ENCODE measurements around the gene INHBC. TPM values are rescaled to one million over a fixed set of nuclear protein-coding genes. Genes with fewer than 3 reads are reported as not detected.
"Not testable (repeated sequence)": the region's sequence is repeated elsewhere in the genome, so short reads cannot be mapped to it uniquely, and the experiment has no call there.

Gene INHBC
- total RNA-seq, 1 experiment from 2014 or later: not detected

DNA sequence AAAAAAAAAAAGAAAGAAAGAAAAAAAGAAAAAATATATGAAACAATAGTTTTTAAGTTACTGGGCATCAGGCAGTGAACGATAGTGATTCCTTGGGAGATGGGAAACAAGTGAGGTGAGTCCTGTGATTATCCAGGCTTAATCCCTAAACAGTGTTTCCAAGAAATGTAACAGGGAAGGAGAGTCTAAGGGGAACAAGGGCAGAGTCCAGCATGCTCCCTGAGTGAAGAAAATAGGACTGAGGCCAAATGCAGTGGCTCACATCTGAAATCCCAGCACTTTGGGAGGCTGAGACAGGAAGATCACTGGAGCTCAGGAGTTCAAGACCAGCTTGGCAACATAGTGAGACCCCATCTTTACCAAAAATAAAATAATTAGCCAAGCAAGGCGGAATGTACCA, 44.4 kb upstream of the INHBC start:
- no peaks in the 10 kb centered on the region for H3K9me3 ChIP-seq (ENCODE audit: low read length)
- H3K9ac ChIP-seq (ENCODE audit: low read length): peak overlapping the region; percentile 11; the same call in 1 of the 2 replicates
- peaks cover 9% of the 10 kb centered on the region for H3F3A ChIP-seq (ENCODE audit: low read length, unreplicated experiment)
- intact Hi-C loops (cut with micrococcal nuclease): no loop called here
- H3K9me2 ChIP-seq (replicated peaks; ENCODE audit: low read length): no peaks in the 10 kb centered on the region
- peak overlapping the region; percentile 31 for H3K4me2 ChIP-seq (ENCODE audit: low read length)
- H3K79me2 ChIP-seq (ENCODE audit: low read length): no peaks in the 10 kb centered on the region
- ChIA-PET CTCF (interaction anchor here (1.4 kb wide), 1 partner anchor 63 kb away, joined by 4 read pairs; no protein-coding TSS in a partner anchor), POLR2A (ENCODE audit: unreplicated experiment) (no interaction called here)
- no TSS peak for BruUV-seq (replicated peaks)
- no peak for ATAC-seq
- no peaks in the 10 kb centered on the region for H3K27me3 ChIP-seq (ENCODE audit: low read length)
- peak overlapping the region; percentile 79 for H3K27ac ChIP-seq (ENCODE audit: low read length)
- H2AFZ ChIP-seq (ENCODE audit: low read length): no peak overlapping the region
- no peaks in the 10 kb centered on the region for H4K20me1 ChIP-seq (ENCODE audit: low read length)
- no peak overlapping the region for H3K4me3 ChIP-seq (ENCODE audit: low read length)
- no peak for DNase-seq
- H3K36me3 ChIP-seq (ENCODE audit: low read depth, low read length): peaks cover 4% of the 10 kb centered on the region; the same call in 1 of the 2 replicates
- H3K4me1 ChIP-seq (ENCODE audit: insufficient read depth, low read length): peaks cover 27% of the 10 kb centered on the region
- TF ChIP-seq EZH2phosphoT487 (IDR thresholded peaks at IDR 0.05; ENCODE audit: borderline replicate concordance, low read length): no peak
- TF ChIP-seq, protein P1, sequence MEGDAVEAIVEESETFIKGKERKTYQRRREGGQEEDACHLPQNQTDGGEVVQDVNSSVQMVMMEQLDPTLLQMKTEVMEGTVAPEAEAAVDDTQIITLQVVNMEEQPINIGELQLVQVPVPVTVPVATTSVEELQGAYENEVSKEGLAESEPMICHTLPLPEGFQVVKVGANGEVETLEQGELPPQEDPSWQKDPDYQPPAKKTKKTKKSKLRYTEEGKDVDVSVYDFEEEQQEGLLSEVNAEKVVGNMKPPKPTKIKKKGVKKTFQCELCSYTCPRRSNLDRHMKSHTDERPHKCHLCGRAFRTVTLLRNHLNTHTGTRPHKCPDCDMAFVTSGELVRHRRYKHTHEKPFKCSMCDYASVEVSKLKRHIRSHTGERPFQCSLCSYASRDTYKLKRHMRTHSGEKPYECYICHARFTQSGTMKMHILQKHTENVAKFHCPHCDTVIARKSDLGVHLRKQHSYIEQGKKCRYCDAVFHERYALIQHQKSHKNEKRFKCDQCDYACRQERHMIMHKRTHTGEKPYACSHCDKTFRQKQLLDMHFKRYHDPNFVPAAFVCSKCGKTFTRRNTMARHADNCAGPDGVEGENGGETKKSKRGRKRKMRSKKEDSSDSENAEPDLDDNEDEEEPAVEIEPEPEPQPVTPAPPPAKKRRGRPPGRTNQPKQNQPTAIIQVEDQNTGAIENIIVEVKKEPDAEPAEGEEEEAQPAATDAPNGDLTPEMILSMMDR (conservative IDR thresholded peaks at IDR 0.05; ENCODE audit: low read depth, low read length): no peak
- TF ChIP-seq EZH2 (IDR thresholded peaks at IDR 0.05; ENCODE audit: low read length, unreplicated experiment): no peak

DNA sequence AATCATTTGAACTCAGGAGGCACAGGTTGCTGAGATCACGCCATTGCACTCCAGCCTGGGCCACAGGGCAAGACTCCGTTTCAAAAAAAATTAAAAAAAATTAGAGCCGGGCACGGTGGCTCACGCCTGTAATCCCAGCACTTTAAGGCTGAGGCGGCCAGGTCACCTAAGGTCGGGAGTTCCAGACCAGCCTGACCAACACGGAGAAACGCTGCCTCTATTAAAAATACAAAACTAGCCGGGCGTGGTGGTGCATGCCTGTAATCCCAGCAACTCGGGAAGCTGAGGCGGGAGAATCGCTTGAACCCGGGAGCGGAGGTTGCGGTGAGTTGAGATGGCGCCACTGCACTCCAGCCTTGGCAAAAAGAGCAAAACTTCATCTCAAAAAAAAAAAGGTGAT, 39.5 kb upstream of the INHBC start:
- CTCF ChIA-PET: no interaction called here
- POLR2A ChIA-PET (ENCODE audit: unreplicated experiment): no interaction called here
- Histone ChIP-seq H4K20me1 (ENCODE audit: low read length) (no peaks in the 10 kb centered on the region), H3K27ac (ENCODE audit: low read length) (no peak overlapping the region), H3K36me3 (ENCODE audit: low read depth, low read length) (peaks cover 4% of the 10 kb centered on the region; the same call in 1 of the 2 replicates), H3K79me2 (ENCODE audit: low read length) (no peaks in the 10 kb centered on the region), H3K9ac (ENCODE audit: low read length) (no peak overlapping the region), H3K27me3 (ENCODE audit: low read length) (no peaks in the 10 kb centered on the region), H2AFZ (ENCODE audit: low read length) (no peak overlapping the region), H3K9me3 (ENCODE audit: low read length) (no peaks in the 10 kb centered on the region), H3K4me3 (ENCODE audit: low read length) (no peak overlapping the region), H3K9me2 (replicated peaks; ENCODE audit: low read length) (no peaks in the 10 kb centered on the region), H3F3A (ENCODE audit: low read length, unreplicated experiment) (no peaks in the 10 kb centered on the region), H3K4me1 (ENCODE audit: insufficient read depth, low read length) (peaks cover 7% of the 10 kb centered on the region), H3K4me2 (ENCODE audit: low read length) (no peak overlapping the region)
- TF ChIP-seq, protein P1 (conservative IDR thresholded peaks at IDR 0.05; ENCODE audit: low read depth, low read length): no peak
- TF ChIP-seq EZH2 (IDR thresholded peaks at IDR 0.05; ENCODE audit: low read length, unreplicated experiment) (no peak), EZH2phosphoT487 (IDR thresholded peaks at IDR 0.05; ENCODE audit: borderline replicate concordance, low read length) (no peak)
- BruUV-seq (replicated peaks): no TSS peak
- intact Hi-C loops (cut with micrococcal nuclease): no loop called here
- ATAC-seq: no peak
- DNase-seq: no peak

DNA sequence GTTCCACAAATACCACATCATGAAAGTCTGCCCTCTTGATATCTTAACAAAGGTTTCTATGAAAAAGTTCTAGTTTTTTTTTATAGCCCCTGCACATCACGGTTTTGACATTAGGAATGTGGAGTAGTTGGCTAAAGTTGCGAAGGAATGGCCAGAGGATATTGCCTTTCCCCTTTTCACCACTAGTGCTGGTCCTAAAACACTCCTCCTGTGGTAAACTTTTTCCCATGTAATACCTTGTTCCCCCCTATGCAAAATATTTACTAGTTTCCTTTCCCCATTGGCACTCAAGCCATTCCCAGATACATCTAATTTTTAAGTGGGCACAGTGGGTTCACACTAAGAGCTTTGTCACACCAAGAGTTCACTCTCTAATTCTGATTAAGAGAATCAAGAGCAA, 37.1 kb upstream of the INHBC start:
- no peak for ATAC-seq
- TF ChIP-seq, protein P1 (conservative IDR thresholded peaks at IDR 0.05; ENCODE audit: low read depth, low read length): no peak
- TF ChIP-seq EZH2phosphoT487 (IDR thresholded peaks at IDR 0.05; ENCODE audit: borderline replicate concordance, low read length) (no peak), EZH2 (IDR thresholded peaks at IDR 0.05; ENCODE audit: low read length, unreplicated experiment) (no peak)
- Histone ChIP-seq H3K36me3 (ENCODE audit: low read depth, low read length) (peaks cover 4% of the 10 kb centered on the region; the same call in 1 of the 2 replicates), H3K9me2 (replicated peaks; ENCODE audit: low read length) (no peaks in the 10 kb centered on the region), H3K9me3 (ENCODE audit: low read length) (no peaks in the 10 kb centered on the region), H3K9ac (ENCODE audit: low read length) (no peak overlapping the region), H3K4me2 (ENCODE audit: low read length) (no peak overlapping the region), H3K4me1 (ENCODE audit: insufficient read depth, low read length) (no peaks in the 10 kb centered on the region), H3K79me2 (ENCODE audit: low read length) (no peaks in the 10 kb centered on the region), H3K27ac (ENCODE audit: low read length) (no peak overlapping the region), H3K4me3 (ENCODE audit: low read length) (no peak overlapping the region), H2AFZ (ENCODE audit: low read length) (no peak overlapping the region), H4K20me1 (ENCODE audit: low read length) (no peaks in the 10 kb centered on the region), H3F3A (ENCODE audit: low read length, unreplicated experiment) (no peaks in the 10 kb centered on the region), H3K27me3 (ENCODE audit: low read length) (no peaks in the 10 kb centered on the region)
- BruUV-seq (replicated peaks): no TSS peak
- DNase-seq: no peak
- CTCF ChIA-PET: no interaction called here
- POLR2A ChIA-PET (ENCODE audit: unreplicated experiment): no interaction called here
- intact Hi-C loops (cut with micrococcal nuclease): no loop called here

DNA sequence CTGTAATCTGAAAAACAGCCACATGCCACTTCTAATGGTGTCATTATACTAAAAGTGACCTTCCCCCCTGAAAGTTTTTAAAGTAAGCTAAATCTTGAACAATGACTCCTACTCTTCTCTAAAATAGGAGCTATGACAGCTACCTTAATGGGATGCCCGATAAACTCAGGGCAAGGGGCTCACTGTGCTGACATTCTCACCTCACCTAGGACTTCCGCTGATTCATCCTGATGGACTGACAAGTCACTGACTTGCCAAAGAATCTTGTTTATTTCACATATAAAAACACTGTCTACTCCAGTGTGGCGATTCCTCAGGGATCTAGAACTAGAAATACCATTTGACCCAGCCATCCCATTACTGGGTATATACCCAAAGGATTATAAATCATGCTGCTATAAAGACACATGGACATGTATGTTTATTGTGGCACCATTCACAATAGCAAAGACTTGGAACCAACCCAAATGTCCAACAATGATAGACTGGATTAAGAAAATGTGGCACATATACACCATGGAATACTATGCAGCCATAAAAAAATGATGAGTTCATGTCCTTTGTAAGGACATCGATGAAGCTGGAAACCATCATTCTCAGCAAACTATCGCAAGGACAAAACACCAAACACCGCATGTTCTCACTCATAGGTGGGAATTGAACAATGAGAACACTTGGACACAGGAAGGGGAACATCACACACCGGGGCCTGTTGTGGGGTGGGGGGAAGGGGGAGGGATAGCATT, 34.7 kb upstream of the INHBC start:
- BruUV-seq (replicated peaks); H3K36me3 ChIP-seq (ENCODE audit: low read depth, low read length); H2AFZ ChIP-seq (ENCODE audit: low read length); H3K9me2 ChIP-seq (replicated peaks; ENCODE audit: low read length); DNase-seq; H4K20me1 ChIP-seq (ENCODE audit: low read length); H3K27me3 ChIP-seq (ENCODE audit: low read length); H3K27ac ChIP-seq (ENCODE audit: low read length); CTCF ChIA-PET; ATAC-seq; H3F3A ChIP-seq (ENCODE audit: low read length, unreplicated experiment); POLR2A ChIA-PET (ENCODE audit: unreplicated experiment); H3K4me2 ChIP-seq (ENCODE audit: low read length); intact Hi-C loops (cut with micrococcal nuclease); H3K4me1 ChIP-seq (ENCODE audit: insufficient read depth, low read length); H3K4me3 ChIP-seq (ENCODE audit: low read length); H3K79me2 ChIP-seq (ENCODE audit: low read length); H3K9me3 ChIP-seq (ENCODE audit: low read length); H3K9ac ChIP-seq (ENCODE audit: low read length): not testable (repeated sequence)

Measured in PC-3 (cell line).